Measurements from ENCODE around the gene NUP62. TPM values are rescaled to one million over a fixed set of nuclear protein-coding genes. Genes with fewer than 3 reads are reported as not detected.

Gene NUP62
- total and polyA plus RNA-seq, 7 donors: 21.1 to 46.8 (median 40.0) TPM

GRCh38 chr19:49892716-49893115 lies 36.6 kb downstream of the NUP62 start:
- Histone ChIP-seq H3K9me3 (no peaks in the 10 kb centered on the region), H3K4me1 (peaks cover 9% of the 10 kb centered on the region), H3K36me3 (ENCODE audit: insufficient read depth in 1 of 2, low read depth in 1 of 2) (peaks cover 0 to 16% of the 10 kb centered on the region in 2 donors), H3K27me3 (ENCODE audit: insufficient read depth in 3 of 3, low read length in 2 of 3) (no peaks in the 10 kb centered on the region), H3K4me3 (no peak overlapping the region), H3K27ac (no peak overlapping the region)
- ATAC-seq (no peak), DNase-seq (no peak)
- intact Hi-C loops (cut with DNase I): loop anchor here in 1 of 2 donors (5.0 kb wide), 1 partner anchor 35 kb away; the partner anchor contains the start of genes ATF5 and NUP62
- 78 to 93% (median 92%) methylated on average over 1 of the region's 1 CpG for WGBS, 3 donors
- TF ChIP-seq, protein P1, sequence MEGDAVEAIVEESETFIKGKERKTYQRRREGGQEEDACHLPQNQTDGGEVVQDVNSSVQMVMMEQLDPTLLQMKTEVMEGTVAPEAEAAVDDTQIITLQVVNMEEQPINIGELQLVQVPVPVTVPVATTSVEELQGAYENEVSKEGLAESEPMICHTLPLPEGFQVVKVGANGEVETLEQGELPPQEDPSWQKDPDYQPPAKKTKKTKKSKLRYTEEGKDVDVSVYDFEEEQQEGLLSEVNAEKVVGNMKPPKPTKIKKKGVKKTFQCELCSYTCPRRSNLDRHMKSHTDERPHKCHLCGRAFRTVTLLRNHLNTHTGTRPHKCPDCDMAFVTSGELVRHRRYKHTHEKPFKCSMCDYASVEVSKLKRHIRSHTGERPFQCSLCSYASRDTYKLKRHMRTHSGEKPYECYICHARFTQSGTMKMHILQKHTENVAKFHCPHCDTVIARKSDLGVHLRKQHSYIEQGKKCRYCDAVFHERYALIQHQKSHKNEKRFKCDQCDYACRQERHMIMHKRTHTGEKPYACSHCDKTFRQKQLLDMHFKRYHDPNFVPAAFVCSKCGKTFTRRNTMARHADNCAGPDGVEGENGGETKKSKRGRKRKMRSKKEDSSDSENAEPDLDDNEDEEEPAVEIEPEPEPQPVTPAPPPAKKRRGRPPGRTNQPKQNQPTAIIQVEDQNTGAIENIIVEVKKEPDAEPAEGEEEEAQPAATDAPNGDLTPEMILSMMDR (IDR thresholded peaks at IDR 0.05): no peak

GRCh38 chr19:49891393-49891792 lies 37.9 kb downstream of the NUP62 start:
- H3K4me1 ChIP-seq: peaks cover 9% of the 10 kb centered on the region
- peaks cover 0 to 27% of the 10 kb centered on the region in 2 donors for H3K36me3 ChIP-seq (ENCODE audit: insufficient read depth in 1 of 2, low read depth in 1 of 2)
- TF ChIP-seq, protein P1 (IDR thresholded peaks at IDR 0.05): no peak
- DNase-seq: no peak
- 75 to 79% (median 76%) methylated on average over 17 of the region's 17 CpGs for WGBS, 3 donors
- no peak overlapping the region for H3K27ac ChIP-seq
- intact Hi-C loops (cut with DNase I): loop anchor here in 1 of 2 donors (5.0 kb wide), 1 partner anchor 36 kb away; the partner anchor contains the start of genes ATF5 and NUP62
- H3K4me3 ChIP-seq: no peak overlapping the region
- no peaks in the 10 kb centered on the region for H3K27me3 ChIP-seq (ENCODE audit: insufficient read depth in 3 of 3, low read length in 2 of 3)
- H3K9me3 ChIP-seq: no peaks in the 10 kb centered on the region
- ATAC-seq: no peak

DNA sequence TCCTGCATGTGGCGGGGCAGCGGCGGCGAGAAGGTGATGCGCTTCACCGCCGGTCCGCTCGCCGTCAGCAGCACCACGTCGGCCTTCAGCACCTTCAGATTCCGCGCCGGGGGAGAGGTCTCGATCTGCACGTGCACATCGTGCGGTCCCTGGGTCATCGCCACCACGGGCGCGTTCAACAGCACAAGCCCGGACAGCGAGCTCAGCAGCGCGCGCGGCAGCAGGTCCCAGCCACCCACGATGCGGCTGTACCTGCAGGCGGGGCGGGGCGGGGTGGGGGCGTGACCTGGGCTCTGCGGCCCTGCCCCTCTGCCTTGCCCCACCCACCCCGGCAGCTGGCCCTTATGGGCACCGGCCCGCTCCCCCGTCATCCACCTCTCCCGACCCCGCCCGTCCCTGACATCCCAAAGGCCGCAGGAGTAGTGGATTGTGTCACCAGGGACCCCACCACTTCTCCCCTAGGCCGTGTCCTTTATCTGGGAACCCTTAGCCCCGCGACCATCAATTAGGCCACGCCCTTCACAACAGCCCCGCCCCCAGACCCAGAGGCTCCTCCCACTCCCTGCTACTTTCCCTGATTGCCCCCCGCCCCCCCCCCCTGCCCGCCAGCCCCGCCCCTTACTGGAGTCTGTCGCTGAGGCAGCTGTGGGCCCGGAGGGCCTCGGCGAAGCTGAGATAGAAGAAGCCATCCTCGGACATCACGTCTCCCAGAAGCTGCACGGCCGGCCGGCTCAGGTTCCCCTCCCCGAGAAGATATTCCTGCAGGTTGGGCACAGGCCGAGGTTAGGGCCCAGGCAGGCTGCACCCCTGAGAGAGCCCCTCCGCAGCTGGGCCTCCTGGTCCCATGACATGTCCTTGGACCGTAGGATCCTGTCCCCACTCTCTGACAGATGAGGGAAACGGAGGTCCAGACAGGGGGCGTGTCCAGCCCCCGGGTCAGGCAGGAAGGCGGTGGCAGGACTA lies 38.7 kb downstream of the NUP62 start:
- TF ChIP-seq, protein P1 (IDR thresholded peaks at IDR 0.05): no peak
- Histone ChIP-seq H3K27me3 (ENCODE audit: insufficient read depth in 3 of 3, low read length in 2 of 3) (no peaks in the 10 kb centered on the region), H3K36me3 (ENCODE audit: insufficient read depth in 1 of 2, low read depth in 1 of 2) (peaks cover 0 to 35% of the 10 kb centered on the region in 2 donors), H3K9me3 (no peaks in the 10 kb centered on the region), H3K4me1 (peaks cover 9% of the 10 kb centered on the region), H3K4me3 (peak overlapping the region; percentile 53), H3K27ac (no peak overlapping the region)
- ATAC-seq (peak; percentile 26 to 60 (median 57)), DNase-seq (no peak)
- 10 to 14% (median 11%) methylated on average over 55 to 69 of the region's 69 CpGs for WGBS, 3 donors
- intact Hi-C loops (cut with DNase I): loop anchor here in 1 of 2 donors (5.0 kb wide), 1 partner anchor 37 kb away; the partner anchor contains the start of genes ATF5 and NUP62

DNA sequence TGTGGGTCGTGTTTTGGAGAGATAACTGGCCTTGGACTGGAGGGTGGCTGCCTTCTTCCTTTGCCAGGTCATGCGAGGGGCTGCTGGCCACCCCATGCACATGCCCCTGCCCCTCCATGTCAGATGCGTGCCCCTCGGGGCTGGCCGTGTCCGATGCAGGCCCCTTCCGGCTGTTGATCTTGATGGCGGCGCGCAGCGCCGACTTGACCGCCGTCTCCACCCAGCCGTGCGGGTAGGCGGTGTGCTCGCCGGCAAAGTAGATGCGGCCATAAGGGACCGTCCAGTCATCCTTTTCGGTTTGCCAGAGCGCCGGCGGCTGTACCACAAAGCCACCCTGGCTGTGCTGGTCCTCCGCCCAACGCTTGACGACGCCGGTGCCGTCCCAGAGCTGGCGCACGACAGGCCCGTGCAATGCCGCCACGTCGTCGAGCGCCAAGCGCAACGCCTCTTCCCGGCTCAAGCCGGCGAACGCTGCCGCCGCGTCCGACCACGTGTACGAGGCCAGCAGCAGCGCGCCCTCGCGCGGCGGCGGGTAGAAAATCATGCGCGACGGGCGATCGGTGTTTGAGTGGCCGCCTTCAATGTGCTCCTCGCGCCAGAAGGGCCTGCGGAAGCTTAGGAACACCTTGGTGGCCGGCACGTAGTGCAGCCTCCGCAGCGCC lies 39.5 kb downstream of the NUP62 start:
- WGBS, 3 donors: 17 to 21% (median 17%) methylated on average over 63 to 71 of the region's 71 CpGs
- H3K36me3 ChIP-seq (ENCODE audit: insufficient read depth in 1 of 2, low read depth in 1 of 2): peaks cover 0 to 43% of the 10 kb centered on the region in 2 donors
- DNase-seq: peak; percentile 82 to 91
- peak; percentile 73 to 87 (median 78) for ATAC-seq
- no peaks in the 10 kb centered on the region for H3K27me3 ChIP-seq (ENCODE audit: insufficient read depth in 3 of 3, low read length in 2 of 3)
- TF ChIP-seq, protein P1 (IDR thresholded peaks at IDR 0.05): peak; percentile 73
- H3K4me1 ChIP-seq: peaks cover 9% of the 10 kb centered on the region
- H3K9me3 ChIP-seq: no peaks in the 10 kb centered on the region
- peak overlapping the region; percentile 53 for H3K4me3 ChIP-seq
- no peak overlapping the region for H3K27ac ChIP-seq
- intact Hi-C loops (cut with DNase I): loop anchor here in 1 of 2 donors (5.0 kb wide), 1 partner anchor 37 kb away; the partner anchor contains the start of genes ATF5 and NUP62
